ENCODE measurements around the gene SESN3.

Gene SESN3

GRCh38 chr11:95255251-95256145 lies 24.5 kb upstream of the SESN3 start:
- H3K27me3 ChIP-seq (ENCODE audit: insufficient read depth, poor library complexity, severe bottlenecking), result no peaks in the 10 kb centered on the region
- no peak for TF ChIP-seq CTCF (IDR thresholded peaks at IDR 0.05; ENCODE audit: insufficient read depth, low read length)
- peak overlapping the region; percentile 84 for H3K27ac ChIP-seq (replicated peaks)
- no peak for DNase-seq (ENCODE audit: low read depth in 1 of 2, low spot score in 1 of 2)
- H3K4me3 ChIP-seq (replicated peaks; ENCODE audit: insufficient read depth, low read length), result no peak overlapping the region

- Histone ChIP-seq H3K27ac (replicated peaks) (peak overlapping the region; percentile 84), H3K27me3 (ENCODE audit: insufficient read depth, poor library complexity, severe bottlenecking) (no peaks in the 10 kb centered on the region), H3K4me3 (replicated peaks; ENCODE audit: insufficient read depth, low read length) (no peak overlapping the region)
- no peak for DNase-seq (ENCODE audit: low read depth in 1 of 2, low spot score in 1 of 2)
- TF ChIP-seq CTCF (IDR thresholded peaks at IDR 0.05; ENCODE audit: insufficient read depth, low read length), result no peak
- TF ChIP-seq GABPA (IDR thresholded peaks at IDR 0.05; ENCODE audit: low read depth), result no peak
- no peak for TF ChIP-seq POLR2AphosphoS5 (IDR thresholded peaks at IDR 0.05; ENCODE audit: low read depth)
- TF ChIP-seq REST (IDR thresholded peaks at IDR 0.05; ENCODE audit: insufficient replicate concordance, low read depth), result no peak
- no peak for TF ChIP-seq SPI1 (IDR thresholded peaks at IDR 0.05; ENCODE audit: borderline replicate concordance, low read depth)
These were observed 23.7 kb upstream of the SESN3 start for GRCh38 chr11:95254716-95255115.

GRCh38 chr11:95254131-95254704 lies 23.2 kb upstream of the SESN3 start:
- TF ChIP-seq CTCF (IDR thresholded peaks at IDR 0.05; ENCODE audit: insufficient read depth, low read length), result no peak
- TF ChIP-seq SPI1 (IDR thresholded peaks at IDR 0.05; ENCODE audit: borderline replicate concordance, low read depth), result peak; percentile 93
- peak; percentile 35; the same call in 1 of the 2 replicates for TF ChIP-seq POLR2AphosphoS5 (IDR thresholded peaks at IDR 0.05; ENCODE audit: low read depth)
- no peak for TF ChIP-seq REST (IDR thresholded peaks at IDR 0.05; ENCODE audit: insufficient replicate concordance, low read depth)
- no peak for TF ChIP-seq GABPA (IDR thresholded peaks at IDR 0.05; ENCODE audit: low read depth)
- Histone ChIP-seq H3K27ac (replicated peaks) (peak overlapping the region; percentile 84), H3K27me3 (ENCODE audit: insufficient read depth, poor library complexity, severe bottlenecking) (no peaks in the 10 kb centered on the region), H3K4me3 (replicated peaks; ENCODE audit: insufficient read depth, low read length) (peak overlapping the region; percentile 20; the same call in 1 of the 2 replicates)
- DNase-seq (ENCODE audit: low read depth in 1 of 2, low spot score in 1 of 2), result peak; percentile 85 to 95

All from HL-60 (cell line).